Stomach (tissue), 4 donors: ENCODE measurements around the gene GLRX.
"Not testable (repeated sequence)": the region's sequence is repeated elsewhere in the genome, so short reads cannot be mapped to it uniquely, and the experiment has no call there.

Source experiments
- CTCF ChIP-seq, 7 experiments: fragments of 450-650 bp in 4 of 7; fragments of 200-600 bp in 3 of 7; sonication (generic) in 3 of 7; IDR thresholded peaks; one replicate each; pipeline ENCODE4 v1.5.1; 2016 to 2019; ENCODE audit warnings: antibody characterized with exemption in 7 of 7, control low read depth in 2 of 7, mild to moderate bottlenecking in 1 of 7
- POLR2A ChIP-seq, 4 donors: fragments of 450-650 bp; IDR thresholded peaks; one replicate each; pipeline ENCODE4 v1.6.1; 2016; ENCODE audit warnings: antibody characterized with exemption in 4 of 4, control low read depth in 2 of 4, mild to moderate bottlenecking in 1 of 4, moderate library complexity in 1 of 4

GRCh38 chr5:95811461-95812073 lies 11.0 kb downstream of the GLRX start:
- not testable (repeated sequence) for TF ChIP-seq CTCF, POLR2A (IDR thresholded peaks at IDR 0.05)
